Right cardiac atrium (tissue), 5 donors: Measurements from ENCODE around the gene TTC21B. TPM values are rescaled to one million over a fixed set of nuclear protein-coding genes. Genes with fewer than 3 reads are reported as not detected.

Experiments
- ATAC-seq, 2 donors: fragments of 200-7000 bp; cut with Tn5 transposase; one replicate each; pipeline versions ENCODE4 v1.8.0 to v1.9.1; 2020; ENCODE audit warnings: moderate library complexity in 2 of 2, mild to moderate bottlenecking in 1 of 2
- DNase-seq, 3 donors: peaks; one replicate each; pipeline ENCODE4 v3.0.0-alpha.2; 2020
- H3K27ac ChIP-seq: one replicate; pipeline ENCODE4 v1.5.1; 2013; ENCODE audit warnings: mild to moderate bottlenecking, low read length, control low read depth, moderate library complexity
- H3K27me3 ChIP-seq: one replicate; pipeline ENCODE4 v1.6.1; 2013; ENCODE audit not compliant: control insufficient read depth, insufficient read depth
- H3K4me1 ChIP-seq: one replicate; pipeline ENCODE4 v1.6.1; 2013; ENCODE audit warnings: low read length; ENCODE audit not compliant: control insufficient read depth, insufficient read depth
- H3K4me3 ChIP-seq: one replicate; pipeline ENCODE4 v1.5.1; 2013; ENCODE audit warnings: low read length, control low read depth
- H3K9me3 ChIP-seq: one replicate; pipeline ENCODE4 v1.6.1; 2013; ENCODE audit warnings: low read length; ENCODE audit not compliant: control insufficient read depth
- WGBS: extraction: QIAGEN DNeasy Blood & Tissue Kit; methylation state at CpG from one replicate; pipeline ENCODE4 v1.1.7; 2013; 5-methylcytosine and 5-hydroxymethylcytosine counted together
- intact Hi-C, 4 donors: fragments of 100-400 bp; cut with DNase I; formaldehyde crosslinking; loops; one replicate each; pipeline versions ENCODE4 v1.11.0 to v1.14.0; 2022 to 2023
- polyA plus RNA-seq: library from polyadenylated mRNA; stranded (reverse); fragments of 200-250 nt; gene quantifications from one replicate; pipeline ENCODE4 v1.2.3, GENCODE V29; 2013
- total RNA-seq, 4 donors: library from RNA; stranded (reverse); fragmentation: NEBNext Ultra II Directional; extraction: Animal tissue kit (Norgen Biotek cat#: 25700); gene quantifications; one replicate each; pipeline ENCODE4 v1.2.1, GENCODE V29; 2021
- donor health status: healthy with polysubstance abuse.
- donor health status: DM: no; HTN: yes; CAD: no.
- donor health status: DM: no; HTN: no; CAD: no.
- donor health status: DM: no; HTN: yes; CAD: no; lungs with severe emphysema.
- donor health status: DM: yes; HTN: yes; CAD: no.

Gene TTC21B
- total and polyA plus RNA-seq, 5 donors = 6.5 to 19.7 (median 16.4) TPM

DNA sequence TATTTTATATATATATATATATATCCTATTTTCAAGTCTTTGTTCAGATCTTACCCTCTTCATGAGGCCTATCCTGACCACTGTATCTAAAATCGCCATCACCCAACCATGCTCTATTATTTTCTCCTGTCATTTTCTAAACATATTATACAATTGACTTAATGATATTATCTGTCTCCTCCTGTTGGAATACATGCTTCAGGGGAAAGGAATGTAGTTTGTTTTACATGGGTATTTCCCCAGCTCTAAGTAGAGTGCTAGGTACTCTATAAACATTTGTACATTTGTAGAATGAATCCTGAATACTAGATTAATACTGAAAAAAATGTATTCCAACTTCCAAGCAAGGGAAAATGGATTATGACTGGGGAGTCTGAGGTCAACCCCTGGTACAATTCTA is 26.2 kb downstream of the TTC21B start:
- no peak overlapping the region for H3K27ac ChIP-seq
- ATAC-seq (no peak), DNase-seq (no peak)
- H3K4me1 ChIP-seq = no peaks in the 10 kb centered on the region
- 96% methylated on average over 1 of the region's 1 CpG for WGBS
- no peak overlapping the region for H3K4me3 ChIP-seq
- intact Hi-C loops = no loop called here
- no peaks in the 10 kb centered on the region for H3K27me3 ChIP-seq
- H3K9me3 ChIP-seq = no peaks in the 10 kb centered on the region

DNA sequence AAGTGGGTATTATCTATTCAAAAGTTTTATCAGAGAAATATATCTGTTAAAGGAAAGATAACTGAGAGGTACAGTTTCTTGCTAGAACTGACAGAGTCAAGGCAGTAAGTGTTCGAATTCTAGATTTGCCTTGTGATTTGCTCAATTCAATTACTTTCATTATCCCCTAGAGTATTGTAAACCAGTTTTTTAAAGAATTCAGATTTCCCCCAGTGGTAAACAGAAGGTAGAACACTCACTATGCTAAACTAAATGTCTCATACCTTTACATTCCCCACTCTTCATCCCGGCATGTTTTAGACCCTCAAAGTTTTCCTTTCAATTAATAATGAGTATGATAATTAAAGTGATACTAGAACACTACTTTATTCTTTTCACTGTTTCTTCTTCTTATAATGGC is 28.6 kb downstream of the TTC21B start:
- no peak for ATAC-seq
- Histone ChIP-seq H3K4me3 (no peak overlapping the region), H3K4me1 (no peaks in the 10 kb centered on the region), H3K27me3 (no peaks in the 10 kb centered on the region), H3K27ac (no peak overlapping the region), H3K9me3 (no peaks in the 10 kb centered on the region)
- no peak for DNase-seq
- intact Hi-C loops = no loop called here
- WGBS = 93% methylated on average over 2 of the region's 2 CpGs

DNA sequence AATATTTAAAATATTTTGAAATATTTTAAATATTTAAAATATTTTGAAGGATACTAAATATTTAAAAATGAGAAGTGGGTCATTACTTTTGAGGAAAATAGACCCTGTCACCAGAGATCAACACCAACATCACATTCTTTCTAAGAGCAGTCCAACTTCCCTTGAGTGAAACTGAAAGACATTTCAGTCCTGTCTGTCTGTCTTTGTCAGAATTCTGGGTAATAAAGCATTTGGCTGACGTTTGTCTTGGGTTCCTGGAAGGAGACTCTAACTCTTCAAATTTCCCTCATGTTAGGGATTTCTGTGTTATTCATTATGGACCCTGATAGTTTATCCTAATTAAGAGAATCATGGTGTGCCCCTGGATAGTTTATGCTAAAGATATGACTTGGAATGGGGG is 32.8 kb downstream of the TTC21B start:
- no peak overlapping the region for H3K27ac ChIP-seq
- no peaks in the 10 kb centered on the region for H3K4me1 ChIP-seq
- DNase-seq (no peak), ATAC-seq (no peak)
- intact Hi-C loops = no loop called here
- no peaks in the 10 kb centered on the region for H3K27me3 ChIP-seq
- no peaks in the 10 kb centered on the region for H3K9me3 ChIP-seq
- 65% methylated on average over 1 of the region's 1 CpG for WGBS
- H3K4me3 ChIP-seq = no peak overlapping the region

DNA sequence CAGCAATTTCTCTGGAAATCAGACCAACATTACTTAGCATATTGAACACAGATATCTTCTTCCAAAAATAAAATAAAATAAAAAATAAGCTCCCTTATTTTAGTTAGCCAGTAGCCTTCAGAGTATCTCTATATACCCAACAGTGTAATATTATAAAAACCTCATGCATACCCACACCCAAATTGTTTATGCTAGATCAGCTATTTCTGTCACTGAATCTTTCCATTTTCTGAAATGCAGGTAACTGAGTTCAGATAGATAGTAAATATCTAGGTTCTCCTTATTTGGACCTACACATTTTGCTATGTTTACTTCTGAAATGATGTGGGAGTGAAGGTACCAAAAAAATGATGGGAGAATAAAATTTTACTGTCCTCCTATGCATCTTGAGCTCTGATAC is 39.9 kb downstream of the TTC21B start:
- no peaks in the 10 kb centered on the region for H3K9me3 ChIP-seq
- ATAC-seq = no peak
- no peak overlapping the region for H3K4me3 ChIP-seq
- intact Hi-C loops = no loop called here
- DNase-seq = no peak
- no peaks in the 10 kb centered on the region for H3K27me3 ChIP-seq
- no peak overlapping the region for H3K27ac ChIP-seq
- H3K4me1 ChIP-seq = no peaks in the 10 kb centered on the region

DNA sequence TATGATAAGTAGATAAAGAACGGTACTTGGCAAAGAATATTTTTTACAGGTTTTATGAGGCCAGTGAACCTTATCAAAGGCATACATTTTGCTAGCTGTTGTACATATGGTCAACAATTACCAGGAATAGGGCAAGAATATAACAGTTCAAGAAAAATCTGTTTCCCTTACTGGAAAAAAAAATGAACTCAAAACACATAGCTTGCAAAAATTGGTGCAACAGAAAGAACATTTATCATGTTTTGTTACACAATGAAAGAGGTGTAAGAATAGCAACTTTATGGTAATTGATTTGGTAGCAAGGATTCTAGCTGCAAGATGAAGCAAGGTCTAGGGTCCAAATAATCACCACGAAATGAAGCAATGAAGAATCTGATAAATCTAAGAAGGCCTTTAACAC is 41.6 kb downstream of the TTC21B start:
- H3K27me3 ChIP-seq = no peaks in the 10 kb centered on the region
- H3K9me3 ChIP-seq = no peaks in the 10 kb centered on the region
- ATAC-seq (no peak), DNase-seq (no peak)
- no peaks in the 10 kb centered on the region for H3K4me1 ChIP-seq
- H3K27ac ChIP-seq = no peak overlapping the region
- H3K4me3 ChIP-seq = no peak overlapping the region
- intact Hi-C loops = no loop called here
- WGBS = 89% methylated on average over 2 of the region's 2 CpGs

DNA sequence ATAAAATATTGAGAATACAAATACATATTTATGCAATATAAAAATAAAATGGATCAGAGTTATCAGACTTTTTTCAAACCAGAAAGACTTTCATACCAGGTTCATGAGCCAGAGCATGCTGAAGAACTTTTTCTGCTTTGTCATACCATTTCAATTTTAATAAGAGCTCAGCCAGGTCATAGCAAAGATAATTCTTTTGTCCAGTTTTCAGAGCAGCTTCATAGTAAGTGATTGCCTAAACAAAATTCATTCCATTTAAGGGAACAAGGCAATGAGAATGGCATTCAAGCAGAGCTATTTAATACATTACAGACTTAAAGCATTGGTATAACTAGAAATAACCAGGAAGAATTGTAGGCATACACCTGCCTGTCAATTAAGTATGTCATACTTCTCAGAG is 42.3 kb downstream of the TTC21B start:
- H3K27ac ChIP-seq = no peak overlapping the region
- no peaks in the 10 kb centered on the region for H3K4me1 ChIP-seq
- DNase-seq (no peak), ATAC-seq (no peak)
- no peak overlapping the region for H3K4me3 ChIP-seq
- intact Hi-C loops = no loop called here
- H3K9me3 ChIP-seq = no peaks in the 10 kb centered on the region
- H3K27me3 ChIP-seq = no peaks in the 10 kb centered on the region

DNA sequence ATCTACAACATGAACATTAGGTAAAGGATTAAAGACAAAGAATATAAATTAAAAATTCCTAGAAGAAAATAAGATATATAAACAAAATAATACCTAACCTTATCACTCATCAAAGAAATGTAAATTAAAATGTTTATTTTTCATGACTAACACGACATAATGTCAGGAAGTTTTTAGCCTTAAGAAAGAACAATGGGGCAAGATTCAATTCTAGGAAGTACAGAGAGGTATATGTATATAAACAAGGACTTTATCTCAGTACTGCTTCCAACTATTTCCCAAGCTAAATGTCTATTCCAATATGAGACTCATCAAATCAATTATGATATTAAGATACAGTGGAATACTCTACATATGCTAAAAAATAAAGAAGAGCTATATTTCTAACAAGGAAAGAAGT is 44.1 kb downstream of the TTC21B start:
- Histone ChIP-seq H3K27ac (no peak overlapping the region), H3K27me3 (no peaks in the 10 kb centered on the region), H3K4me3 (no peak overlapping the region), H3K4me1 (no peaks in the 10 kb centered on the region), H3K9me3 (no peaks in the 10 kb centered on the region)
- WGBS = 73% methylated on average over 1 of the region's 1 CpG
- DNase-seq = no peak
- intact Hi-C loops = no loop called here
- no peak for ATAC-seq

DNA sequence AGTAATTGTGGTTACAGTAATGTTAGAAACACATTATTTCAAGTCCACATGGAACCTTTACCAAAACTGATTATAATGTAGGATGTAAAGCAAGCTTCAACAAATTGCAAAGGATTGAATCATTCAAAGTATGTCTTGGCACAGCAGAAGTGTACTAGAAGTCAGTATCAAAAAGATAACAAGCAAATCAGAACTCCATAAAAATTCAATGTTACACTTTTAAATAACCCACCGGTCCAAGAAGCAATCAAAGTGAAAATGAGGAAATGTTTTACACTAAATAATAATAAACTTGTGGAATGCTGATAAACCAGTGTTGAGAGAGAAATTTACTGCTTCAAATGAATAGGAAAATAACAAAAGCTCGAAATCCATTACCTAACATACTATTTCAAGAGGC is 47.7 kb downstream of the TTC21B start:
- intact Hi-C loops = no loop called here
- DNase-seq = no peak
- 78% methylated on average over 2 of the region's 2 CpGs for WGBS
- Histone ChIP-seq H3K9me3 (no peaks in the 10 kb centered on the region), H3K4me1 (no peaks in the 10 kb centered on the region), H3K4me3 (no peak overlapping the region), H3K27me3 (no peaks in the 10 kb centered on the region), H3K27ac (no peak overlapping the region)
- no peak for ATAC-seq

DNA sequence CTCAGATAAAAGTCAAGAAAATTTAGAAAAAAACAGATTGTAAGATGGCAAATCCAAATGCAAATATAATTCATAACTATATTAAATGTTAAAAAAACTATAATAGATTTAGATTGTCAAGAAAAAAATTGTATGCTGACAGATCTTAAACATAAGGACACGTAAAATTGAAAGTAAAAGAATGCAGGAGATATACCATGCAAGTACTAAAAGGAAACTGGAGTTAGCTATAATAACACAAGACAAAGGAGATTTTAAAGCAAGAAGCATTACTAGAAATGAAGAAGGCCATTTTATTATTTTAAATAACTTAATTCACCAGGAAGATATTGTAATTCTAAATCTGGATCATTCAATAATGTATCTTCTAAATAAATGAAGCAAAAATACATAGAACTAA is 48.3 kb downstream of the TTC21B start:
- 99% methylated on average over 1 of the region's 1 CpG for WGBS
- H3K9me3 ChIP-seq = no peaks in the 10 kb centered on the region
- intact Hi-C loops = no loop called here

DNA sequence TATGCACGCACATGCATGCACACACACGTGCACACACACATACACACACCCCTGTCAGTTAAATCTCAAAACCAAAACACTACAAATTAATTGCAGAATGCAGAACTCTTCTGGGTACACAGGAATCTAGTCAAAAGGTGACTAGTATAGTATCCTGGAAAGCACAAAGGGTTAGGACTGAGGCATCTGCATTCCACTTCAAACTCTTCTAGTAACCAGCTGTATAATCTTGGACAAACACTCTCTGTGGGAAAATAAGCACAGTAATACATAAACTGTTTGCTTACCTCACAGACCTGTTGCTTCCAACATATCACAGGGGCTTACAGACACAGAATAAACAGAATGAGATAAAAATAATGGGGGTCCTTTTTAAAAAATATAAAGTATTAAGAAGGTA is 49.1 kb downstream of the TTC21B start:
- no peak overlapping the region for H3K27ac ChIP-seq
- no peaks in the 10 kb centered on the region for H3K27me3 ChIP-seq
- no peaks in the 10 kb centered on the region for H3K4me1 ChIP-seq
- H3K9me3 ChIP-seq = no peaks in the 10 kb centered on the region
- WGBS = 99% methylated on average over 2 of the region's 2 CpGs
- DNase-seq = no peak
- ATAC-seq = no peak
- no peak overlapping the region for H3K4me3 ChIP-seq
- intact Hi-C loops = no loop called here

More for the DNA sequence above, 48.3 kb downstream of the TTC21B start:
- Histone ChIP-seq H3K4me3 (no peak overlapping the region), H3K27ac (no peak overlapping the region), H3K4me1 (no peaks in the 10 kb centered on the region), H3K27me3 (no peaks in the 10 kb centered on the region)
- ATAC-seq (no peak), DNase-seq (no peak)

DNA sequence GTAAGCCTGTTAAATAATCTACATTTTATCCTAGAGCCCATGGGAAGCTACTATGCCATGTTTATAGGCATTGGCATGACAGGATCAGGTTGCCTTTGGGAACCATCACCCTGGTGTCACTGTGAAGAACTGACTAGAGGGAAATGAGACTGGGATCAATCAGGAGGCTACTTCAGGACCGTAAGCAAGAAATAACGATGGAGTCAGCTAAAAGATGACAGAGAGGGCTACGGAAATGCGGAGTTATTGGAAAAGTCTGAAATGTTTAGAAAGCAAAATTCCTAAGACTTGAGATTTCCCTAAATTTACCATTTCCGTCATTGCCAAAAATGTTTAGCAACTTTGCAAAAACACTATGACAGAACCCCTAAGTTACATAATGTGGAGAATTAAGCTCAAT is 50.2 kb downstream of the TTC21B start:
- no peaks in the 10 kb centered on the region for H3K4me1 ChIP-seq
- H3K27me3 ChIP-seq = no peaks in the 10 kb centered on the region
- 97% methylated on average over 5 of the region's 5 CpGs for WGBS
- no peak for DNase-seq
- ATAC-seq = no peak
- intact Hi-C loops = no loop called here
- no peak overlapping the region for H3K4me3 ChIP-seq
- no peaks in the 10 kb centered on the region for H3K9me3 ChIP-seq
- no peak overlapping the region for H3K27ac ChIP-seq

DNA sequence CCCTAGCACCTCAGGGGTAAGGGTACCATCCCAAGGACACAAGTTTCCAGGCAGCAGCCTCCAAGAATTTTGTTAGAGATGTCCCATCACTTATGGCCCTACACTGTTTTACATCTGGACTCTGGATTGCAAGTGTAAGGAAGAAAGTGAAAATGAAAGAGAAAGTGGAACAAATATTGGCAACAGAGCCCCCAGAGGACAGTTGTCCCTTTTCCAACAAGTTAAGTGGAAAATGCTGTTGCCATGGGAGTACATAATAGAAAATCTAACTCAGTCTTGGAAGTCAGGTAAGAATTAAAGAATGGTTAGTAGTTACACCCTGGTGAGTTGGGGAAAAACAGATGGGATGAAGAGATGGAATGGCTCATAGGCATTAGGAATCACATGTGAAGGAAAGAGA is 50.6 kb downstream of the TTC21B start:
- Histone ChIP-seq H3K4me1 (no peaks in the 10 kb centered on the region), H3K27me3 (no peaks in the 10 kb centered on the region), H3K27ac (no peak overlapping the region), H3K9me3 (no peaks in the 10 kb centered on the region), H3K4me3 (no peak overlapping the region)
- intact Hi-C loops = no loop called here
- ATAC-seq (peak; percentile 32 to 48), DNase-seq (no peak)
